NB4 (cell line): ENCODE measurements around the gene ZNF37A.
A peak's percentile ranks its signal among the peaks of the same experiment; 100 is the strongest.
"Not testable (repeated sequence)": the region's sequence is repeated elsewhere in the genome, so short reads cannot be mapped to it uniquely, and the experiment has no call there.

Experiments used
- DNase-seq: peaks from one replicate; pipeline ENCODE4 v3.0.0; 2010; ENCODE audit warnings: low read depth
- H3K4me3 ChIP-seq: one replicate; pipeline ENCODE4 v1.5.1; 2011; ENCODE audit warnings: mild to moderate bottlenecking, low read depth, low read length, moderate library complexity
- CTCF ChIP-seq: IDR thresholded peaks from one replicate; pipeline ENCODE4 v1.5.1; 2012; ENCODE audit warnings: low read depth, low read length
- MYC ChIP-seq: IDR thresholded peaks from 2 replicates; pipeline ENCODE4 v1.6.1; 2011; ENCODE audit warnings: low read depth, low read length
- POLR2A ChIP-seq: IDR thresholded peaks from 2 replicates; pipeline ENCODE4 v1.6.1; 2011; ENCODE audit warnings: mild to moderate bottlenecking; ENCODE audit not compliant: insufficient read length; ENCODE audit errors: extremely low read depth
- TF ChIP-seq, protein P1 (sequence below): IDR thresholded peaks from 2 replicates; pipeline ENCODE4 v1.6.1; 2011; ENCODE audit warnings: low read depth, low read length

ZNF37A gene

GRCh38 chr10:38070501-38070900 is 23.6 kb upstream of the ZNF37A start:
- TF ChIP-seq, protein P1, sequence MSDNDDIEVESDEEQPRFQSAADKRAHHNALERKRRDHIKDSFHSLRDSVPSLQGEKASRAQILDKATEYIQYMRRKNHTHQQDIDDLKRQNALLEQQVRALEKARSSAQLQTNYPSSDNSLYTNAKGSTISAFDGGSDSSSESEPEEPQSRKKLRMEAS = no peak
- no peak for DNase-seq
- H3K4me3 ChIP-seq = no peak overlapping the region

DNA sequence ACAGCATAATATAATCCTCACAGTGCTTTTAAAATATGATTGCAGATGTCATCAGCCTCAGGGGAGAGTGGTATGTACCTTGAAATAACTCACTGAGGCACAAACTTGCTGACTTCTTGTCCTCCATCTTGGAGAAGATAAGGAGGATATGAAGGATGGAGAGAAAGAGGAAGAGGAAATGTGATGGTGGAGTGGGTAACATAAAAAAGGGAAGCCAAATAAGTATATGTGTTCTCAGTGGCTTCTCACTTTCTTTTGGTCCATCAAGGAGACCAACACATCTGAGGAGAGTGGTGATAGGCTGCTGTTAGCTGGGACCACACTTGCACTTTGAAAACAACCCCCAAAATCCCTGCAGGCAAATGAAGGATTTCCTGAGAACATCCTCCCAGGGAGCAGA is 21.6 kb upstream of the ZNF37A start:
- no peak for TF ChIP-seq MYC
- TF ChIP-seq POLR2A = no peak
- TF ChIP-seq, protein P1 = no peak
- no peak for TF ChIP-seq CTCF
- no peak overlapping the region for H3K4me3 ChIP-seq
- peak; percentile 10 for DNase-seq

DNA sequence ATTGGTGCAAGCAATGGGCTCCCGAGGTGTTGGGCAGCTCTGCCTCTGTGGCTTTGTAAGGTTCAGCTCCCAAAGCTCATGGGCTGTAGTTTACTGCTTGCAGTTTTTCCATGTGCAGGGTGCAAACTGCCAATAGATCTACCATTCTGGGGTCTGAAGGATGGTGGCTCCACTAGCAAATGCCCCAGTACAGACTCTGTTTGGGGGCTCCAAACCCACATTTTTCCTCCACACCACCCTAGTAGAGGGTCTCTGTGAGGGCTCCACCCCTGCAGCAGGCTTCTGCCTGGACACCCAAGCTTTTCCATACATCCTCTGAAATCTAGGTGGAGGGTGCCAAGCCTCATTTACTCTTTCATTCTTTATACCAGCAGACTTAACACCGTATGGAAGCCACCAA is 17.4 kb upstream of the ZNF37A start:
- DNase-seq = no peak
- TF ChIP-seq MYC (no peak), CTCF (no peak), POLR2A (no peak)
- TF ChIP-seq, protein P1 = no peak
- no peak overlapping the region for H3K4me3 ChIP-seq

- not testable (repeated sequence) for DNase-seq
- peak overlapping the region; percentile 74 for H3K4me3 ChIP-seq
Observed at GRCh38 chr10:38093318-38093717, 819 bp upstream of the ZNF37A start.

DNA sequence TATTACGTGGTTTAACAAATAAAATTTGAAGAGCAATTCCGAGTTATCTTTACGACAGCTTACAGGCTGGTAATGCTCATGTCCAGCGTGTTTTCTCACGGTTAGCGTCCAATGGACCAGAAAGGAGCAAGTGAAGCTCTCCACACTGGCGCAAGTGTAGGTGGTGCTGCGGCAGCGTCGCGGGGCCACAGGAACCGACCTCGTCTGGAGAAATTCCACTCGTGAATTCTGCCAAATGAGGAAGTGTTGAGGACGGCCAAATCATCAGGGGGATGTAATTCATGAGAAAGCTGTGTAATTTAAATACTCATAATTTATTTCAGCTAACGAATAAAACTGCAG is 350 bp upstream of the ZNF37A start:
- no peak for DNase-seq
- TF ChIP-seq CTCF (no peak), MYC (no peak), POLR2A (no peak)
- TF ChIP-seq, protein P1 = no peak
- peak overlapping the region; percentile 74 for H3K4me3 ChIP-seq

- H3K4me3 ChIP-seq = peak overlapping the region; percentile 74
- DNase-seq = no peak
- TF ChIP-seq CTCF (no peak), POLR2A (no peak), MYC (no peak)
- TF ChIP-seq, protein P1 = no peak
Observed at GRCh38 chr10:38094927-38095574, 914 bp downstream of the ZNF37A start.

GRCh38 chr10:38102880-38103279 is 8.7 kb downstream of the ZNF37A start:
- no peak overlapping the region for H3K4me3 ChIP-seq
- TF ChIP-seq, protein P1 = no peak
- no peak for TF ChIP-seq MYC
- TF ChIP-seq CTCF = no peak
- no peak for TF ChIP-seq POLR2A
- no peak for DNase-seq
